ENCODE data around the gene LRRC39. TPM values are rescaled to one million over a fixed set of nuclear protein-coding genes. Genes with fewer than 3 reads are reported as not detected.

Gene LRRC39
- polyA plus RNA-seq, 3 donors: 0.39 to 1.6 TPM; not detected in 1

DNA sequence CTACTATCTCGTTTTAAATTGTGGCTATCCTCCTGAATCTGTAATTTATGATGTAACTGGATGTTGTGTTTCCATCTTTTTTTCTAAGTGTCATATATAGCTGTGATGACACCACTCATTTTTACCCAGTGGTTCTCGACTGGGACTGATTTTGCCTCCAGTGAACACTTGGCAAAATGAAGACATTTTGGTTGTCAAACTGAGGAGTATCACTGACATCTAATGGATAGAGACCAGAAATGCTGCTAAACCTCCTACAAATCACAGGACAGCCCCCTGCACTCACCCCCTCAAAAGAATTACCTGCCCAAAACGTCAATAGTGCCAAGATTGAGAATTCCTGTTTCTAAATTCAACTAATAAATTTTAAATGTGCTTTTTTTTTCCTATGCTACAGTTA is 43.2 kb downstream of the LRRC39 start:
- Histone ChIP-seq H3K36me3 (replicated peaks in 1 of 2; ENCODE audit: control insufficient read depth in 1 of 2, insufficient read depth in 2 of 2, low read length in 2 of 2) (peaks cover 31 to 32% of the 10 kb centered on the region in 2 donors), H3K27ac (ENCODE audit: low read depth in 1 of 2, low read length in 2 of 2) (no peak overlapping the region), H3K4me2 (replicated peaks; ENCODE audit: extremely low read depth, low read length, poor library complexity, severe bottlenecking) (no peak overlapping the region), H2AFZ (ENCODE audit: insufficient read depth, low read depth, low read length, poor library complexity, severe bottlenecking) (no peak overlapping the region), H3K9ac (ENCODE audit: insufficient read depth, low read length, poor library complexity, severe bottlenecking) (no peak overlapping the region), H3K79me2 (ENCODE audit: insufficient read depth, low read length) (peaks cover 52% of the 10 kb centered on the region), H3K9me3 (replicated peaks in 1 of 2; ENCODE audit: control insufficient read depth in 1 of 2, insufficient read depth in 1 of 2, low read length in 2 of 2) (no peaks in the 10 kb centered on the region), H4K20me1 (ENCODE audit: insufficient read depth, low read length) (no peaks in the 10 kb centered on the region), H3K27me3 (ENCODE audit: control insufficient read depth in 2 of 2, insufficient read depth in 2 of 2, low read length in 2 of 2) (no peaks in the 10 kb centered on the region), H3K4me3 (replicated peaks in 1 of 3; ENCODE audit: low read depth in 2 of 3, low read length in 3 of 3) (no peak overlapping the region), H3K4me1 (ENCODE audit: control insufficient read depth in 1 of 2, insufficient read depth in 2 of 2, low read length in 2 of 2) (peaks cover 14 to 22% of the 10 kb centered on the region in 2 donors)
- Mint-ChIP-seq H3K4me1 (peaks cover 21% of the 10 kb centered on the region), H3K27ac (no peak overlapping the region), H3K27me3 (ENCODE audit: low read depth in 3 of 3) (no peaks in the 10 kb centered on the region), H3K4me3 (no peak overlapping the region), H3K9me3 (no peaks in the 10 kb centered on the region), H3K36me3 (peaks cover 19 to 26% of the 10 kb centered on the region in 2 donors)
- intact Hi-C loops (cut with micrococcal nuclease): loop anchor here (5.0 kb wide), 3 partner anchors 98 to 132 kb away; partner anchors contain the start of genes RTCA (in 2 of the 2) and DBT (in 1 of the 2)
- WGBS (ENCODE audit: insufficient coverage): no CpG with 5 or more reads among the region's 3 CpGs
- DNase-seq: no peak
- TF ChIP-seq, protein P1, sequence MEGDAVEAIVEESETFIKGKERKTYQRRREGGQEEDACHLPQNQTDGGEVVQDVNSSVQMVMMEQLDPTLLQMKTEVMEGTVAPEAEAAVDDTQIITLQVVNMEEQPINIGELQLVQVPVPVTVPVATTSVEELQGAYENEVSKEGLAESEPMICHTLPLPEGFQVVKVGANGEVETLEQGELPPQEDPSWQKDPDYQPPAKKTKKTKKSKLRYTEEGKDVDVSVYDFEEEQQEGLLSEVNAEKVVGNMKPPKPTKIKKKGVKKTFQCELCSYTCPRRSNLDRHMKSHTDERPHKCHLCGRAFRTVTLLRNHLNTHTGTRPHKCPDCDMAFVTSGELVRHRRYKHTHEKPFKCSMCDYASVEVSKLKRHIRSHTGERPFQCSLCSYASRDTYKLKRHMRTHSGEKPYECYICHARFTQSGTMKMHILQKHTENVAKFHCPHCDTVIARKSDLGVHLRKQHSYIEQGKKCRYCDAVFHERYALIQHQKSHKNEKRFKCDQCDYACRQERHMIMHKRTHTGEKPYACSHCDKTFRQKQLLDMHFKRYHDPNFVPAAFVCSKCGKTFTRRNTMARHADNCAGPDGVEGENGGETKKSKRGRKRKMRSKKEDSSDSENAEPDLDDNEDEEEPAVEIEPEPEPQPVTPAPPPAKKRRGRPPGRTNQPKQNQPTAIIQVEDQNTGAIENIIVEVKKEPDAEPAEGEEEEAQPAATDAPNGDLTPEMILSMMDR (IDR thresholded peaks at IDR 0.05): no peak

DNA sequence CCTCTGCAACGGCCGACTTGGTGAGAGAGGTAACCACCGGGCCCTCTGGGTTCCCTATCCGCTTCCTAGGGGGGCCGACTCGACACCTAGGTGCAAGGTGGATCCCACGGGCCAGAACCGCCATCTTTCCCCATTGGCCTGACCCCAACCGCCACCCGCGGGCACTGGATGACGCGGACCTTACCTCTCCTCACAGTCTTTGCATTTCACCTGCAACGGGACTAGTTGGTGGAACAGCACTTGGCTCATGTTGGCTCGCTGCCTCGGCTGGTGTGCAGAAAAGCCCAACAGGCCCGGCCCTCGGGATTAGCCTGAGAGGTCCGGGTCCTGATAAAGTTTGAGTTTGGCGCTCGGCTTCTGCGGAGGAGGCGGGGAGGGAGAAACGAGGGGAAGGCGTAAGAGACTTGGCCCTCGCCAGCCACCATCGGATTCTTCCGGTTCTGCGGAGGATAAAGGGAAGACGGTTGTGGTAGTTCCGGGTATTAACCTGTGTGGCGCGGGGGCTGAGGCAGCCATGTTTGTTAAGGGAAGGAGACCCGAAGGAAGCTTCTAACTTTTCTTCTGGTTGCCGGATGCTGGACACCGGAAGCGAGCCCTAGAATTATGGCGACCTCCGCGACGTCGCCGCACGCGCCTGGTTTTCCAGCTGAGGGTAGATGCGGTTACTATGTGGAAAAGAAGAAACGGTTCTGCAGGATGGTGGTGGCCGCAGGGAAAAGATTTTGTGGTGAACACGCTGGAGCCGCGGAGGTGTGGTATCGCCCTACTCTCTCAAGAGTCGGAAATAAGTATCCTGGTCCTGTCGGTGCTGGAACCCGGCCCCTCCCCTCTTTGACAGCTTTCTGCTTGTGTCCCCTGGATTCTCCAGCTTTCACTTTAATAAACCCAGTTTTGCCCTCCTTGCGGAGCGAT is 45.2 kb downstream of the LRRC39 start, which contains the start of the genes SASS6 and TRMT13:
SASS6 (minus strand) TSS at position 365 of the 912 bp plus-strand sequence; CDS start at position 249, 116 bp downstream.
TRMT13 (plus strand) TSS at position 598 of the 912 bp plus-strand sequence; CDS start at position 604, 6 bp downstream.
- peak within 1 kb of the TSS; percentile 75 for H3K9ac ChIP-seq (ENCODE audit: insufficient read depth, low read length, poor library complexity, severe bottlenecking)
- intact Hi-C loops (cut with micrococcal nuclease): loop anchor here (5.0 kb wide), 3 partner anchors 96 to 134 kb away; partner anchors contain the start of genes RTCA (in 2 of the 2) and DBT (in 1 of the 2)
- DNase-seq: peak; percentile 94 to 97 (median 97)
- peak within 1 kb of the TSS; percentile 94 for H3K4me2 ChIP-seq (replicated peaks; ENCODE audit: extremely low read depth, low read length, poor library complexity, severe bottlenecking)
- H3K27me3 ChIP-seq (ENCODE audit: control insufficient read depth in 2 of 2, insufficient read depth in 2 of 2, low read length in 2 of 2): no peaks in the 10 kb centered on the region
- H3K27ac ChIP-seq (ENCODE audit: low read depth in 1 of 2, low read length in 2 of 2): peak within 1 kb of the TSS; percentile 37 to 85
- Mint-ChIP-seq H3K27ac (peak within 1 kb of the TSS; percentile 91 to 97 (median 94)), H3K9me3 (no peaks in the 10 kb centered on the region), H3K4me3 (peak within 1 kb of the TSS; percentile 97 to 99), H3K27me3 (ENCODE audit: low read depth in 3 of 3) (no peaks in the 10 kb centered on the region), H3K36me3 (peaks cover 6 to 11% of the 10 kb centered on the region in 2 donors), H3K4me1 (peaks cover 21% of the 10 kb centered on the region)
- no peaks in the 10 kb centered on the region for H4K20me1 ChIP-seq (ENCODE audit: insufficient read depth, low read length)
- peak within 1 kb of the TSS; percentile 100 for H2AFZ ChIP-seq (ENCODE audit: insufficient read depth, low read depth, low read length, poor library complexity, severe bottlenecking)
- peaks cover 14 to 22% of the 10 kb centered on the region in 2 donors for H3K4me1 ChIP-seq (ENCODE audit: control insufficient read depth in 1 of 2, insufficient read depth in 2 of 2, low read length in 2 of 2)
- peak within 1 kb of the TSS; percentile 79 to 99 (median 94) for H3K4me3 ChIP-seq (replicated peaks in 1 of 3; ENCODE audit: low read depth in 2 of 3, low read length in 3 of 3)
- TF ChIP-seq, protein P1 (IDR thresholded peaks at IDR 0.05): no peak
- peaks cover 11% of the 10 kb centered on the region in 2 donors for H3K36me3 ChIP-seq (replicated peaks in 1 of 2; ENCODE audit: control insufficient read depth in 1 of 2, insufficient read depth in 2 of 2, low read length in 2 of 2)
- WGBS (ENCODE audit: insufficient coverage): 0% methylated on average over 53 of the region's 57 CpGs
- peaks cover 56% of the 10 kb centered on the region for H3K79me2 ChIP-seq (ENCODE audit: insufficient read depth, low read length)
- no peaks in the 10 kb centered on the region for H3K9me3 ChIP-seq (replicated peaks in 1 of 2; ENCODE audit: control insufficient read depth in 1 of 2, insufficient read depth in 1 of 2, low read length in 2 of 2)

All from CD14-positive monocyte (primary cell).